Posterior vena cava (tissue), 2 donors: ENCODE results near the gene SDHC. TPM values are rescaled to one million over a fixed set of nuclear protein-coding genes. Genes with fewer than 3 reads are reported as not detected.

ENCODE experiments used
- DNase-seq: peaks from one replicate; pipeline ENCODE4 v3.0.0-alpha.2; 2020; ENCODE audit warnings: low spot score
- intact Hi-C, 2 donors: fragments of 100-400 bp; cut with DNase I; formaldehyde crosslinking; loops; one replicate each; pipeline versions ENCODE4 v1.14.1 to v1.14.2; 2022 to 2023
- long read RNA-seq, 2 donors: library from polyadenylated mRNA; unstranded; transcript quantifications; one replicate each; pipeline ENCODE4 v2.0.0, GENCODE V29; 2020 to 2021
- total RNA-seq, 2 donors: library from RNA; stranded (reverse); fragmentation: NEBNext Ultra II Directional; extraction: Animal tissue kit (Norgen Biotek cat#: 25700); gene quantifications; one replicate each; pipeline ENCODE4 v1.2.1, GENCODE V29; 2021
- donor health status: DM: yes; HTN: yes; CAD: no.
- donor health status: DM: yes; HTN: yes; CAD: no.

Gene SDHC, protein sequence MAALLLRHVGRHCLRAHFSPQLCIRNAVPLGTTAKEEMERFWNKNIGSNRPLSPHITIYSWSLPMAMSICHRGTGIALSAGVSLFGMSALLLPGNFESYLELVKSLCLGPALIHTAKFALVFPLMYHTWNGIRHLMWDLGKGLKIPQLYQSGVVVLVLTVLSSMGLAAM
- 100 to 1,000 TPM; 119 to 123 TPM for total RNA-seq
- long read RNA-seq, donor 1, full-length matches to known transcripts: 8 of 10 reads
- long read RNA-seq, donor 1, partial matches to known transcripts: 0 of 10 reads
- long read RNA-seq, donor 1, other reads (novel, unspliced or antisense): 2 of 10 reads
- long read RNA-seq, donor 2, full-length matches to known transcripts: 31 of 34 reads
- long read RNA-seq, donor 2, partial matches to known transcripts: 1 of 34 reads
- long read RNA-seq, donor 2, other reads (novel, unspliced or antisense): 2 of 34 reads

DNA sequence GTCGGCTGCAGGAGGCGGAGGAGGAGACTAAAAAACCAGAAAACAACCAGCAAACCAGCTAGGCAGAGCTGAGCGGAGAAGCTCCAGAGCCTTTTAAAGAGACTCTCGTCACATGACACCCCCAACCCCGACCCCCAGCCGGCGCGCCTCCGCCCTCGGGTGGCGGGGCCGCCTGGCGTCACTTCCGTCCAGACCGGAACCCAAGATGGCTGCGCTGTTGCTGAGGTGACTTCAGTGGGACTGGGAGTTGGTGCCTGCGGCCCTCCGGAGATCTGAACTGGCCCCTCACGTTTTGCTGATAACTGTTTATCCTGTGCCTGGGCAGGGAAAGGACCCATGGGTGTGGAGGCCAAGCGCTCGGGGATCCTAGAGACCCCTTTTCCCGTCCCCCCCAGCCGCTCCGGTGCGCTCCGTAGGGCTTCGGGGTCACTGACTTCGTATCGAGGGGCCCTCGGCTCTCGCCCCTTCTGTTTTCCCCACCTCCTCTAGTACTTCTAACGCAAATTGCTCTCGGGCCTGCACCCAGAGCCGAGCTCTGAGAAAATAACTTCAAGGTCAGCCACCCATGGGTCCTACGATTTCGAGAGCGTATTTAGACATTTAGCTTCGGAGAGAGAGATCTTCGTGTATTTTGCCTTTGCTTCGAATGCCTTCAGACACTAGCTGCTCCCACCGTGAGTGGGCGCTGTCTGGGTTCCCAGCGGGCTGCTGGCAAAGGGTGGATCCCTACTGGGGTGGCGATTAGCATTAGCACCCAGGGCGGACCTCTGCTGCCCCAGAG is at the start of gene SDHC:
Gene SDHC (plus strand): TSS at position 181 of the 781 bp plus-strand sequence. CDS start 25 bp downstream, at position 206.
- intact Hi-C loops: loop anchor here in 1 of 2 donors (10.0 kb wide), 1 partner anchor 60 kb away; no protein-coding TSS in a partner anchor

DNA sequence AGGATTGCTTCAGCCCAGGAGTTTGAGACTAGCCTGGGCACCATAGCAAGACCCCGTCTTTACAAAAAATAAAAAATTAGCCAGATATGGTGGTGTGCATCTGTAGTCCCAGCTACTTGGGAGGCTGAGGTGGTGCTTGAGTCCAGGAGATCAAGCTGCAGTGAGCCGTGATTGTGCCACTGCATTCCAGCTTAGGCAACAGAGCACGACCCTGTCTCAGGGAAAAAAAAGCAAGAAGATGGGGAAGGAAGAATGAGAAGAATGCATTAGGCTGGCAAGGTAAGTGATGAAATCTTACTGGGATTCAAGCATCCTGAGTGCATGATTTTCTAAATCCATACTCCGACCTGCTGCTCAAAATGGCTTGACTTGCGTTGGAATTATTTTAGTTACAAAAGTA is 48.9 kb upstream of the SDHC start:
- intact Hi-C loops: no loop called here
- DNase-seq: no peak

More for the DNA sequence above, at the start of gene SDHC:
- peak; percentile 97 for DNase-seq

DNA sequence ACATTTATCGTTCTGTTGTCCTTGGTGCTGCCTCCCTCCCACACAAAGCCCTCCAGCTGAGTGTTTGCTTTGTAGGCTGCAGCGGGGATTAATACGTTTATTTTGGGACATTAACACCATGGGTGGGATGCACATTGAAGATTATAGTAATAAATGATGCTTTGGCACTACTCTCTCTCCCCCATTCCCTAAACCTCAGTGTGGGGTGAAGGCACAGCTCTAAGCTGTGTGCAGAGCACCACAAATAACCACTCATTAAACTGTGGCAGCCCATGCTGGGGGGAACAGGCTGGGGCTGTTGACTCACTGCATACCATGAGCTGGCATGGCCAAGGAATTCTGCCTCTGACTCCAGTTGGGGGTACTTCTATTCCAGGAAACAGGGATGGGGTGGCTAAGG is 48.0 kb upstream of the SDHC start:
- intact Hi-C loops: no loop called here

DNA sequence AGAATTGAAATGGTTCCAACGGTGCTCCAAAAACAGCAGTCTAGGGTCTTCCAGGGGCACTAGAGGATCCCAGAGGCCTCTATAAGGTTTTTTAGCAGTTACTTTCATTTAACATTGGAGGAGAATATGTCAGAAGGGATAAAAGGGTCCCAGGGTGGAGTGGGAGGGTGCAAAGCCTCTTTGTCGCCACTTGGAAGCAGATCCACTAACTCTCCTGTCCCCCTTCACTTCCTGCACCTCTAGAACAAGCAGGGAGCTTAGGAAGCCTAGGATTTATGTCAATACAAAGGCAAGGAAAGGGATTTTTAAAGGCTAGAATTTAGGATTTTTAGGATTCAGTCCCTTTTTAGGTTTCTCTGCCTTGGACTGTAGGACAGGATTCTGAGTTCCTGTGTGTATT is 47.3 kb upstream of the SDHC start:
- intact Hi-C loops: no loop called here
- DNase-seq: no peak

More for the DNA sequence above, 48.0 kb upstream of the SDHC start:
- no peak for DNase-seq

DNA sequence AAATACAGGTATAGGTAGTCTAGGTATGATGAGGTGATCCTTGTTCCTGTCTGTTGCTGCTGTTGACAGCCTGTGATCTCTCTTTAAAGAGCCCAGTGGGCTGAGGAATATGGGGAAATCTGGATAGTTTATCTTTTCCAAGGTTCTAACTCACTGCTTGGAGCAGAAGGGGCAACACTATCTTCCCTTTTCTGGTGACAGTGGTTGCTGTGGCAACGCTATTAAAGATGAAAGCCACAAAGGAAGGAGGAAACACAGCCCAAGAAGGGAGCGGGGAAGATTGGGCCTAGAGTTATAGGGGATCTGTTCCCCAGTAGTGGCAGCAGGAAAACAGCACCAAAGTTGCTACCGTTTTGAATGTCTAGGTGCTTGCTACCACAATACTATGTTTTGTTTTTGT is 46.9 kb upstream of the SDHC start:
- DNase-seq: no peak
- intact Hi-C loops: no loop called here

DNA sequence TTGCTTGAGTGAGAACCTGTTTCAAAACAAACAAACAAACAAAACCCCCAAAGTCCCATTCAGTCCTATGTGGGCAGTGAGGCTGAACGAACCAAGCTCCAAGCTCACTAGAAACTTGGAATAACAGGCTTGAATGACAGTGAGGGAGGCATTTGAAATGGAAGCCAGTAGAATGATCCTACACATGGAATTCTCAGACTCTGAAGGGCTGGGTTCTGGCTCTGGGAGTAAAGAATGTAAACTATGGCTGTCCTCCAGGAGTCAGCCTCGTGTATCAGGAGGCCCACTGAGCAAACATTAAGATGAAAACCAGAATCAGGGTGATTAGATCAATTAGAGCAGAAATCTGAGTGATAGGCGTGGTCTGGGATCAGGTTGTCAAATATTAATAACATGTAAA is 40.8 kb upstream of the SDHC start:
- intact Hi-C loops: no loop called here
- no peak for DNase-seq

DNA sequence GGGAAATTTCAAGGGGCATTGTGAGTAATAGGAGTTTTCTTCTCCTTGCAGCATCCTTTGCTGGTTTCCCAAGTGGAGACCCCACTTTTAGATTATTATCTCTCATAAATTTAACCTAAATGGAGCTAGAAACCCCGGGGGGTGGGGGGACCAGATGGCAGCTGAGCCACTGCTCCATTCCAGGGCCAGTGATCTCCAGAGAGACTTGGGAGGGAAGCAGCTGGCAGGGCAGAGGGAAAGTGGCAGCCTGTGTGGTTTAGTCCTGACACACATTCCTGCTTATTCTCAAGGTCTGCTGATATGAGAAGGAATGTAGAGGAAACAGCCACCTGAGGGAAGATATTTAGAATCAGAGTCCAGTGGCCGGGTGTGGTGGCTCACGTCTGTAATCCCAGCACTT is 39.3 kb upstream of the SDHC start:
- intact Hi-C loops: no loop called here
- no peak for DNase-seq

DNA sequence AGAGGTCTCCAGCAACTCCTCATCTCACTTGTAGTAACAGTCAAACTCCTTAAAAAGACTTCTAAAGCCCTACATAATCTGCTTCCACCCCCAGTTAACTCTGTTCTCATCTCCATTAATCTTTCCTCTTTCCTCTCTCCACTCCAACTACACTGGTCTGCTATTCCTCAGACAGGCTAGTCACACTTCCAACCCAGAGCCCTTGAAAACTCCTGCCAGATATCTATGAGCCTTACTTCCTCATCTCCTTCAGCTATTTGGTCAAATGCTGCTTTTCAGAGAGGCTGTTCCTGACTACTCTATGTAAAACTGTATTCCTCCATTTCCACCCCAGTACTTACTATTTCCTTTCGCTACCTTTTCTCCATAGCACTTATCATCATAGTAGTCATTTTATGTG is 31.2 kb upstream of the SDHC start:
- no peak for DNase-seq
- intact Hi-C loops: no loop called here

DNA sequence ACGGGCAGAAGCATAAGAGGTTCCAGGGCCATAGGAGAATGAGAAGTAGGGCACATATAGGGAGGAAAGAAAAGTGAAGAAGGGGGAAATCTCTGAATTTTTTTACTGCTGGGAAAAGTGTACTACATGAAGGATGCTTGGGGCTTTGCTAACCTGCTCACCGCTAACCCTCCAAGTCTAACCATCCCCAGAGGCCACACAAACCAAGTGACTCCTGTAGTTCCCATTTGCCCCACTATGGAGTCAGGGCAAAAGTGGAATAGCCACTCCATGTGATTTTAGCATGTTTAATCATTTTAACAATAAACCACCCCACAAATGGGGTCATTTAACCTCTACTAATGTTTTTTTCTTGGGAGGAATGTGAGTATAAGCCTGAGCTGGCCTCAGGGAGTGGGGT is 29.1 kb upstream of the SDHC start:
- intact Hi-C loops: no loop called here
- DNase-seq: no peak

DNA sequence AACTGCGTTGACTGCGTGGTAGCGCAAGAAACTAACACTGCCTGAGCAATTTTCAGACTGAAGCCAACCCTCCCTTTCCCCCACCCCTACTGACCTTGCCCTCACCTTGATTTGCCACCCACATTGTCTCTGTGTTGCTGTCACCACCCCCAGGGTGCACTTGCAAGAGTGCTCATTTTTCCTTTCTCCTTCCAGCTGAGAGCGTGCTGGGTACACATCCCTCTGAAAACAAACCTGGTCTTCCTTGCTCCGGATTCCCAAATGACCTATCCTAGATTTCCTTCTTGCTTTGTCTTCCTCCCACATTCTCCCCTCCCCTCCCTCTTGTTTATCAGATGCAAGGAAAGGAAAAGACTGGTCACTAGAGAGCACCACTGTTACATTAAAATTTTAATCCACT is 28.7 kb upstream of the SDHC start:
- intact Hi-C loops: no loop called here
- DNase-seq: no peak

DNA sequence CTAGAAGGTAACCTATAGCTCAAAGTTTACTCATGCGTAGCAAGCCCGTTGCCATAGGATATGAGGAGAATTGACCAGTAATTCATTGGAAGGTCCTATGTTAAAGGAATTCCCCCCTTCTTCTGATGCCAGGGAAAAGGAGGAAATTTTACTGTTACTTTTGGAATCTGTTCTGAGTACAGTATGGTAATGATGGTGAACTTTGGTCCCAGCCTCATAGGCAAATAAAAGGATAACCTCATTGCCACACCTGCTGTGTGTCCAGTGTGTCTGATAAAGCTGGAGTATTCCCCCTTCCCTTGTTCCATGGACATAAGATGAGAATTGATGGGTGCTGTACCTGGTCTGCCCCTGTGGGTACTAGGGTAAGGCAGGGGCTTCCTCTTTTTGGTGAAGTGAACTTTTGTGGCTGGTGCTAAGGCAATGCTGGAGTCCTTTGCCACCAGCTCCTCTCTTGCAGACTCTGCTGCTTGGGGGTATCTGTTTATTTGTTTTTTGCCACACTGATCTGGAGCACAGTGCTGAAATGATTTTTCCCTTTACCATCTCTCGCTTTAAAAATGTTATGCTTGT is 26.6 kb upstream of the SDHC start:
- intact Hi-C loops: no loop called here
- no peak for DNase-seq

DNA sequence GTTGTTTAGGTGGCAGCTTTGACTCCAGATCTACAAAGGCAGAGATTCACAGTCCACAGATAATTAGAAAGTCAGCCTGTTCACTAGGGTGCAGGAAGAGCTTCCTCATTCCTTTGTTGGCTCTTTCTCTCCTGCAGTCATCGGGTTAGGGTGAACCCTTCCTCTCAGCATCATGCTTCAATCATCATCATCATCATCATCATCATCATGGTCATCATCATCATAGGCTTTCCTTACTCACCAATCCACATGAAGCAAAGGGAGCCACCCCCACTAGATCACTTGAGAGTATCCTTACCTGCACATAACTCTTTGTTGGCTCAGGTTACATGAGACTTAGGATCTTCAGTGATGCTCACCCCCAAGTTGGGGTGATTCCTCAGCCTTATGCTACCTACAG is 23.4 kb upstream of the SDHC start:
- intact Hi-C loops: loop anchor here in 1 of 2 donors (2.0 kb wide), 1 partner anchor 64 kb away; the partner anchor contains the start of gene TOMM40L
- DNase-seq: no peak

DNA sequence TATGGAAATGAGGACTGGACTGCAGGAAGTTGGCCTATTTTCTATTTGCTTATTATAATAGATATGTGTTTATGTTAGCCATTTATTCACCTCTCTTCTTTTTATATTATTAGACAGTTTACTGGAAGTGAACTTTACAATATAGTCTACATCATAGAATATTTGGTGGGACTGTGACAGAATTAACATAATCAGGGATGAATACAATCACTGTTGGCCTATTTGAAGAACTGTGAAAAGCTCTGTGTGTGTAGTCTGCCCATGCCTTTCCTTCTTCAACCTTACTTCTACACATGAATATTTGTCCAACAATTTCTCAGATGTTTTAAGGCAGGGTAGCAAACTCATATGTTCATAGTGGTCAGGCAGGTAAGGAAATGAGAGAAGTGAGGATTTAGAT is 16.8 kb upstream of the SDHC start:
- DNase-seq: no peak
- intact Hi-C loops: no loop called here

DNA sequence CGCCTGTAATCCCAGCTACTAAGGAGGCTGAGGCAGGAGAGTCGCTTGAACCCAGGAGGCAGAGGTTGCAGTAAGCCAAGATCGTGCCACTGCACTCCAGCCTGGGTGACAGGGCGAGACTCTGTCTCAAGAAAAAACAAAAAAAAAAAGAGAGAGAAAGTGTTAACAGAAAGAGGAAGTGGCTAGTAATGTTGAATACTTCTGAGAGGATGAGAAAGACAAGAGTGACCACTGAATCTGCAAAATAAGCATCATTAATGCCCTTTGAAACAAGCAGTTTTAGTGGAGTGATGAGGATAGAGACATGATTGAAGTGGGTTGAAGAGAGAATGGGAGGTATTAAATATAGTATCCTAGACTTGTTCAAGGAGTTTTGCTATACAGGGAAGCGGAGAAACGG is 16.1 kb upstream of the SDHC start:
- DNase-seq: no peak
- intact Hi-C loops: no loop called here

DNA sequence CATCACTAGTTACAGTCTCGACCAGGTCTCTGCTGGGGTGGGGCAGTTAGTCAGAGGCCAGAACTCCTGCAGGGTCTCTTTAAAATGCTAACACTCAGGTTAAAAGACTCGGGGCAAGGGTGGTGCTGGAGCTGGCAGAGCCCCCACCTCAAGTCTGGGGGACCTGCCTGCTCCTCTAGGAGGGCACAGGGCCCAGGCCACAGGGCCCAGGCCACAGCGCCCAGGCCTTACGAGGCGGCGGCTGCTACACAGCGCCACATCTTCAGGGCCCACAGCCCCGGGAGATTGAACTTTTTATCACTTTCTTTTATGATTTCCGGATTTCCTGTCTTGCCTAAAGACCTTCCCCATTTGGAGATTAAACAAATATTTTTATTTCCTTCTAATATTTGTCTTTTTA is 14.8 kb upstream of the SDHC start:
- no peak for DNase-seq
- intact Hi-C loops: no loop called here

DNA sequence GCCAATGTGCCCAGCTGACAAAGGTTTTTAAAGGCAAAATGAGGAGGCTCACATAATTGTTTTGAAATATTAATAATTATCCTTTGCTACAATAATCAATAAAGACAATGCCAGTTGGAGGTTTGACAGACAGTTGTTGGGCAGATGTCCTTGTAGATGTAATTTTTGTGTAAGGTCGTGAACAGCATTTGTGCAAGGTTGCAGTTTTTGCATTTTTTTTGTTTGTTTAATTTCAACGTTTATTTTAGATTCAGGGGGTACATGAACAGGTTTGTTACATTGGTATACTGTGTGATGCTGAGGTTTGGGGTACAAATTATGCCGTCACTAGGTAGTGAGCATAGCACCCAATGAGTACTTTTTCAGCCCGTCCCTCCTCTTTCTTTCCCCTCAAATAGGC is 13.7 kb upstream of the SDHC start:
- no peak for DNase-seq
- intact Hi-C loops: no loop called here

DNA sequence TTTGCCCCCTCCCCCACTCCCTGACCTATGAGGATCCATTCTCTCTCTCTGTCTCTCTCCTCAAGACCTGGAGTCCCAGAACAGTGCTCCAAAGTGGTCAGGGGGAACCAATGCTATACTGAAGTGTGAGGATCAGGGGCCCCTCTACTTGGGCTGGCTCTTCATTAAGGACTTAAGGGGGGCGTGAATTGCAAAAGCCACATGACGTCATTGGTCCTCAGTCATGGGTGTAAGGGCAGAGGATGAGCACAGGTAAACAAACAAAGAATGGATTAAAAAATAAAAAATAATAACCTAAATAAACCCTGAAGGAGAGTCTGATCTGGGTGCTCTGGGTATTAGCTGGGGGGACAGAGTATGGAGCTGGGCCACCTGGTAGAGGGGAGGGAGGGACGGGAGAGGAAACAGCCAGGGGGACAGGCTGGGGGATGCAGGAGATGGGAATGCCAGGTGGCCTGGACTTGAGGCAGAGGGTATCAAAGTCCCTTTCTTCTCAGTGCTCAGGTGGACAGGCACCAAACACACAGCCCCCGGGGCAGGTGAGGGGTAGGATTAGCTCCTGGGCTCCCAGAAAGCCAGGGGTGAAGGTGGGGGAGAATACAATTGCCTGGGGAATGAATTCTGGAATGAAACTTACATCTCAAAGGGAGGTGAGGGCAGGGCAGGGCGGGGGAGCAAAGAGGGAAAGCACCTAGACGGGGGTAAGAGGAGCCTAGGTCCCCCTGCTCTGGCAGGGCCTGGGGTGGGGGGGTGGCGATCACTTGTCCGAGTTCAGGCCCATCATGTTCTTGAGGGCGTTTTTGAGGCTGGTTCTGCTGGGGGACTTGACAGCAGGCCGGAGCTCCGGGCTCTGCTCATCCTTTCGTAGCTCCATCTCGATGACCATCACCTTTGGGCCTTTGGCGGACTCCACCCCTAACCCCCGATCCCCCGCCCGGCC is 9.0 kb upstream of the SDHC start:
- intact Hi-C loops: no loop called here
- no peak for DNase-seq

DNA sequence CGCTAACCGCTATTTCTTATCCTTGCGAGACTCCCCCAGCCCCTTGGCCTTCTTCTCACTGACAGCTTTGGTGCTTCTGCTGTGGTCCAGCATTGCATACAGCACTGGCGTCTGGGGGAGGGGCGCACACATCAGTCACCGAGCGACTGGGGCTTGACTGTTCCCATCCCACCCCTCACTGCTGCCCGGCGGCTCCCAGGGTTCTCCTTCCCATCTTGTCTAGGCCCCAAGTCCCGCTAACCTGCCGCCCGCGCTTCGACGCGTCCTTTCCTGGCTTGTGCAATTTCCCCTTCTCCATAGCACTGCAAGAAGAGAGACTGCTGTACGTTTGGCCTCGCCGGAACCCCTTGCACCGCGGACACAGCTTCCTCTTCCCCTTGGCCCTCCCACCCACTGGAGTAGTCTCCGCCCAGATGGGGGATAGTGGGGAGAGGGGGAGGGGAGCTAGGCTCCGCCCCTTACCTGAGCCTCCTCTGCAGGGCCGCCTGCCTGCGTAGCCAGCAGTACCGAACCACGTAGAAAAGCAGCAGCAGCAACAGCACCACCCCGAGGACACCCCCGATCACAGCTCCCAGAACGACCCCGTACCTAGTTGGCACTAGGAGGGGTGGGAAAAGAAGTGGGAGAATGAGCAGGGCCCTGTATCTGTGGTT is 8.2 kb upstream of the SDHC start:
- peak; percentile 93 for DNase-seq
- intact Hi-C loops: no loop called here
